ENCODE data around the gene PIK3CB.
"Not testable (repeated sequence)": the region's sequence is repeated elsewhere in the genome, so short reads cannot be mapped to it uniquely, and the experiment has no call there.

PIK3CB gene

GRCh38 chr3:138769616-138770015 lies 65.1 kb downstream of the PIK3CB start:
- Mint-ChIP-seq H3K4me1 (ENCODE audit: low read depth) (peaks cover 24% of the 10 kb centered on the region), H3K4me3 (no peak overlapping the region), H3K9me3 (ENCODE audit: low read depth) (no peaks in the 10 kb centered on the region), H3K27ac (no peak overlapping the region), H3K36me3 (peaks cover 10% of the 10 kb centered on the region), H3K27me3 (no peaks in the 10 kb centered on the region)

- H3K27me3 Mint-ChIP-seq: no peaks in the 10 kb centered on the region
- no peak overlapping the region for H3K4me3 Mint-ChIP-seq
These were observed 65.8 kb downstream of the PIK3CB start for GRCh38 chr3:138768946-138769345.

DNA sequence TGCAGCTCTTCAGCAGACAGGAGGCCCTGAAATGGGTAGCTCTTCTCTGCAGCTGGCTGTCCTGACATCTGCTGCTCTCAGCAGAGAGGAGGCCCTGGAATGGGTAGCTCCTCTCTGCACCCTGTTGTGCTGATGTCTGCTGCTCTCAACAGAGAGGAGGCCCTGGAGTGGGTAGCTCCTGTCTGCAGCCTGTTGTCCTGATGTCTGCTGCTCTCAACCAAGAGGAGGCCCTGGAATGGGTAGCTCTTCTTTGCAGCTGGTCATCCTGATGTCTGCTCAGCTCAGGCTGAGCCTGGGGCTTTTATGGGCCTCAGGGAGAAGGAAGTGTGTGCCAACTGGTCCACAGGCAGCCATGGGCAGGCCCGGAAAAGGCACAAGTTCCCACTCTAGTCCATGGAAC lies 66.6 kb downstream of the PIK3CB start:
- peaks cover 8% of the 10 kb centered on the region for H3K36me3 Mint-ChIP-seq
- H3K9me3 Mint-ChIP-seq (ENCODE audit: low read depth): no peaks in the 10 kb centered on the region
- H3K27ac Mint-ChIP-seq: no peak overlapping the region
- peaks cover 19% of the 10 kb centered on the region for H3K4me1 Mint-ChIP-seq (ENCODE audit: low read depth)
- no peak overlapping the region for H3K4me3 Mint-ChIP-seq
- H3K27me3 Mint-ChIP-seq: no peaks in the 10 kb centered on the region

More at GRCh38 chr3:138768946-138769345, 65.8 kb downstream of the PIK3CB start:
- H3K9me3 Mint-ChIP-seq (ENCODE audit: low read depth): no peaks in the 10 kb centered on the region
- peaks cover 10% of the 10 kb centered on the region for H3K36me3 Mint-ChIP-seq
- H3K4me1 Mint-ChIP-seq (ENCODE audit: low read depth): peaks cover 19% of the 10 kb centered on the region
- no peak overlapping the region for H3K27ac Mint-ChIP-seq

DNA sequence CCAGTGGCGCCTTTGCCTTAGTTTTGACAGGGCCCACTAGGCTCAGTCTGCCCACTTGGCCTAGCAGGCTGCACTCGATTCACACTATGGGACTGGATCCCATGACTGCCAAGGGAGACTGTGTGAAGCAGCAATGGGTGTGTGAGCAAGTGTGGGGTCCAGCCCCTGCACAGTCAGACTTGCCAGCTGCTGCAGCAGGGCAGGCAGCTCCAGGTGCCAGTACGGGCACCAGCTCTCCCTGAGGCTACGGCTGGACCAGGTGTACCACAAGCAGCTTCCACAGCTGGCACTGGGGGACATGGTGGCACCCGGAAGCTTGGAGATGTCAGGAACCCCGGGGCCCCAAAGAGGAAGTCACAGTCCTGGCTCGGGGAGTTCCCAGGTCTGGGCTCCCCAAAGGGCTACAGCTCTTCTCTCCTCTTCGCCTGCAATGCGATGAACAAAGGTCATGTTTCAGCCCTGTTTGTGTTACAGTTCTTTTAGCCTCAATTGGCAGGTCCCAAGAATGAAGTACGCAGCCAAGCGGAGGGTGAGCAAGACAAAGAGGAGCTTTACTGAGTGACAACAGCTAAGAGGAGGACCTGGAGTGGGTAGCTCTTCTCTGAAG lies 67.1 kb downstream of the PIK3CB start:
- H3K4me1 Mint-ChIP-seq (ENCODE audit: low read depth): peaks cover 19% of the 10 kb centered on the region
- no peaks in the 10 kb centered on the region for H3K9me3 Mint-ChIP-seq (ENCODE audit: low read depth)
- H3K36me3 Mint-ChIP-seq: peaks cover 8% of the 10 kb centered on the region
- no peaks in the 10 kb centered on the region for H3K27me3 Mint-ChIP-seq
- no peak overlapping the region for H3K4me3 Mint-ChIP-seq
- H3K27ac Mint-ChIP-seq: no peak overlapping the region

- Mint-ChIP-seq H3K4me1 (ENCODE audit: low read depth) (peaks cover 23% of the 10 kb centered on the region), H3K27me3 (no peaks in the 10 kb centered on the region), H3K9me3 (ENCODE audit: low read depth) (no peaks in the 10 kb centered on the region), H3K4me3 (no peak overlapping the region), H3K27ac (peak overlapping the region; percentile 75), H3K36me3 (peaks cover 15% of the 10 kb centered on the region)
These were observed 73.7 kb downstream of the PIK3CB start for GRCh38 chr3:138761002-138761401.

GRCh38 chr3:138748190-138748589 lies 86.5 kb downstream of the PIK3CB start:
- H3K36me3 Mint-ChIP-seq: peaks cover 4% of the 10 kb centered on the region
- no peak overlapping the region for H3K27ac Mint-ChIP-seq

DNA sequence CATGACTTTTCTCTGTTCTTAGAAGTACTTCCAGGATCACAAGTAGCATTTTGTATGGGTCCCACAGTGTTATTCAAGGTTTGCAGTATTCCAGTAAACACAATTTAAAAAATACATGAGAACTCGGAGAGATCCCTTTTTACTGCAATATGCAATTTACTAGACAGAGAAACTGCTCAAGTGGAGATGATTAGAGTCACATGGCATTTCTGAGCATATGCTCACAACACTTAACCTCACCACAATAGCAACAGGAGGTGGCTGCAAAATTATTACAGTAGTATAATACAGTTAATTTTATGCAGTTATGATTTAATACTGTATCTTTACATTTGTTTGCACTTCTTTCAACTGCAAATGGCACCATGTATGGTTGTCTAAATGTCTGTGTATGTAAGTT lies 87.5 kb downstream of the PIK3CB start:
- no peaks in the 10 kb centered on the region for H3K27me3 Mint-ChIP-seq
- H3K4me1 Mint-ChIP-seq (ENCODE audit: low read depth): no peaks in the 10 kb centered on the region
- no peak overlapping the region for H3K4me3 Mint-ChIP-seq
- peaks cover 6% of the 10 kb centered on the region for H3K36me3 Mint-ChIP-seq
- no peak overlapping the region for H3K27ac Mint-ChIP-seq
- H3K9me3 Mint-ChIP-seq (ENCODE audit: low read depth): no peaks in the 10 kb centered on the region

More at GRCh38 chr3:138748190-138748589, 86.5 kb downstream of the PIK3CB start:
- Mint-ChIP-seq H3K4me1 (ENCODE audit: low read depth) (no peaks in the 10 kb centered on the region), H3K4me3 (no peak overlapping the region), H3K27me3 (no peaks in the 10 kb centered on the region), H3K9me3 (ENCODE audit: low read depth) (no peaks in the 10 kb centered on the region)

DNA sequence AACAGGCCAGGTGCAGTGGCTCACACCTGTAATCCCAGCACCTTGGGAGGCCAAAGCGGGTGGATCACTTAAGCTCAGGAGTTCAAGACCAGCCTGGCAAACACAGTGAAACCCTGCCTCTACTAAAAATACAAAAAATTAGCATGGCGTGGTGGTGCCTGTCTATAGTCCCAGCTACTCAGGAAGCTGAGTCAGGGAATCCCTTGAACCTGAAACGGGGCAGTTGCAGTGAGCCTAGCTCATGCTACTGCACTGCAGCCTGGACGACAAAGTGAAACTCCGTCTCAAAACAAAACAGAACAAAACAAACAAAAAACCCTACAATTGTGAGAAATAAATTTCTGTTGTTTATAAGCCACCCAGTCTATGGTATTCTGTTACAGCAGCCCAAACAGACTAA lies 94.7 kb downstream of the PIK3CB start:
- no peaks in the 10 kb centered on the region for H3K4me1 Mint-ChIP-seq (ENCODE audit: low read depth)
- H3K9me3 Mint-ChIP-seq (ENCODE audit: low read depth): no peaks in the 10 kb centered on the region
- no peak overlapping the region for H3K27ac Mint-ChIP-seq
- H3K36me3 Mint-ChIP-seq: peaks cover 17% of the 10 kb centered on the region
- no peak overlapping the region for H3K4me3 Mint-ChIP-seq
- no peaks in the 10 kb centered on the region for H3K27me3 Mint-ChIP-seq

DNA sequence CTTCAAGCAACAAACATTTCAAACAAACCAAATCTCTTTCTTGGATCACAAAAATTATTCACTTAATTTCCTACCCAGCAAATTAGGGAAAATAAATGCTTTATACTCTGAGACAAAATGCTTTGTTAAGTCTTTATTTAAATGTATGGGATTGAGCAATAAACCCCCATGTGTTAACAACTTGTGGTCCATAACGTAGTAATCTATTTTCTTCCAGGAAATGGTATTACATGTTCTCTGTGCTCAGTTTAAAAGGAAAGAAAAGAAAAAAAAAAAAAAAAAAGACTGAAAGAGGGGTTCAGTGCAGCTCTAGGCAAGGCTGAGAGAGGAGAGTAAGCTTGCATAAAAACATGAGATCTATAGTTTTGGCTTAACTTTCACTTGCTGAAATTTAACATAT lies 102.3 kb downstream of the PIK3CB start:
- Mint-ChIP-seq H3K36me3 (peaks cover 16% of the 10 kb centered on the region), H3K4me3 (no peak overlapping the region), H3K9me3 (ENCODE audit: low read depth) (no peaks in the 10 kb centered on the region), H3K27me3 (no peaks in the 10 kb centered on the region), H3K4me1 (ENCODE audit: low read depth) (no peaks in the 10 kb centered on the region), H3K27ac (no peak overlapping the region)

- Mint-ChIP-seq H3K4me1 (ENCODE audit: low read depth) (peaks cover 11% of the 10 kb centered on the region), H3K36me3 (peaks cover 20% of the 10 kb centered on the region), H3K9me3 (ENCODE audit: low read depth) (no peaks in the 10 kb centered on the region), H3K27ac (no peak overlapping the region), H3K4me3 (no peak overlapping the region), H3K27me3 (no peaks in the 10 kb centered on the region)
These were observed 107.6 kb downstream of the PIK3CB start for GRCh38 chr3:138726946-138727730.

DNA sequence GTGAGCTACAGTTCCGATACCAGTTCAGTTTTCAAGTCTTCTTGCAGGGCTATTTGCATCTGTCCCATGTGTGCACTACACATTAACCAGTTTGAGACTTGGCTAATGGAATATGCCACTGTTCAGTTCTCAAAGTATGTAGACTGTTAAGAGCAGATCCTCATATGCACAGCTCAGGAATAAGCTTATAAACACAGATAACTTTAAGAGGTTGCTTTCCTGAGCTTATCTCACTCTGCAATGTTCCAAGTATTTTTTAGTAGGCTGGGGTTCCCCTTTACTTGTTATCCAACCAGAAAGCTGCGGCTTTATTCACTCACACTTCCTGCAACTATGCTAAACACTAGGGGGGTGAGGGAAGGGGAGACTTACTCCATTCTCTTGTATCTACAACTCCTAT lies 108.7 kb downstream of the PIK3CB start:
- H3K27me3 Mint-ChIP-seq; H3K9me3 Mint-ChIP-seq (ENCODE audit: low read depth); H3K4me3 Mint-ChIP-seq; H3K27ac Mint-ChIP-seq: not testable (repeated sequence)
- H3K4me1 Mint-ChIP-seq (ENCODE audit: low read depth): peaks cover 13% of the 10 kb centered on the region
- H3K36me3 Mint-ChIP-seq: peaks cover 21% of the 10 kb centered on the region

GRCh38 chr3:138725116-138725515 lies 109.6 kb downstream of the PIK3CB start:
- no peaks in the 10 kb centered on the region for H3K27me3 Mint-ChIP-seq
- peaks cover 13% of the 10 kb centered on the region for H3K4me1 Mint-ChIP-seq (ENCODE audit: low read depth)
- H3K27ac Mint-ChIP-seq: no peak overlapping the region
- no peaks in the 10 kb centered on the region for H3K9me3 Mint-ChIP-seq (ENCODE audit: low read depth)
- H3K36me3 Mint-ChIP-seq: peaks cover 22% of the 10 kb centered on the region
- H3K4me3 Mint-ChIP-seq: no peak overlapping the region

DNA sequence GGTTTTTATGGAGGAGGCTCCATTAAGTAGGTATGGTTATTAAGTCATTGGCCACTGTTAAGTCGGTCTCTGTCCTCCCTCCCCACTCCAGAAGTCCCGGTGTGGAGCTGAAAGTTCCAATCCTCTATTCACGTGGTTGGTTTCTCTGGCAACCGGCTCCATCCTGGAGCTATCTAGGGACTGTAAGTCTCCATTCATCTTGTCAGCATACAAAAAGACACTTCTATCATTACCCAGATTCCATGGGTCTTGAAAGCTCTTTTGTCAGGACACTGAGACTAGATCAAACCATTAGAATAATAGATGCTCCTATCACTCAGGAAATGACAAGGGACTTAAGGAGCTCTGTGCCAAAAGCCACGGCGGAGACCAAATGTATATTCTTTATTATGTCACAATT lies 110.3 kb downstream of the PIK3CB start:
- Mint-ChIP-seq H3K36me3 (peaks cover 19% of the 10 kb centered on the region), H3K27ac (no peak overlapping the region), H3K27me3 (no peaks in the 10 kb centered on the region), H3K4me1 (ENCODE audit: low read depth) (peaks cover 13% of the 10 kb centered on the region), H3K9me3 (ENCODE audit: low read depth) (no peaks in the 10 kb centered on the region), H3K4me3 (no peak overlapping the region)

DNA sequence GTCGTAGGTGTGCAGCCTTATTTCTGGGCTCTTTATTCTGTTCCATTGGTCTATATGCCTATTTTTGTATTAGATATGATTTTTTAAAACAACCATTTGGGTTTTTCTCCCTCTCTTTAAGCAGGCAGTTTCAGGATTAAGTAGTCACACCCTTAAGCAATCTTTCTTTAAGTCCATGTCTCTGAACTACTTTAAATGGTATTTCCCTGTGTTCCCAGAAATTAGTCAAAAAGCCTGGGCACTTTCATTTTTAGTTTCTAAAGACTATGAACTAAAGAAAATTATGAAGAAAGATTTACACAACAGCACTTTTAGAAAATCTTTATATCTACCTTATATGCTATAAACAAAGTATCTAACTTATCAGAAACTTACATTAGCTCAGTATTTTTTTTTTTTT lies 115.9 kb downstream of the PIK3CB start:
- H3K27me3 Mint-ChIP-seq: no peaks in the 10 kb centered on the region
- no peaks in the 10 kb centered on the region for H3K9me3 Mint-ChIP-seq (ENCODE audit: low read depth)
- H3K36me3 Mint-ChIP-seq: peaks cover 13% of the 10 kb centered on the region
- H3K4me1 Mint-ChIP-seq (ENCODE audit: low read depth): peaks cover 5% of the 10 kb centered on the region
- no peak overlapping the region for H3K27ac Mint-ChIP-seq
- H3K4me3 Mint-ChIP-seq: no peak overlapping the region

DNA sequence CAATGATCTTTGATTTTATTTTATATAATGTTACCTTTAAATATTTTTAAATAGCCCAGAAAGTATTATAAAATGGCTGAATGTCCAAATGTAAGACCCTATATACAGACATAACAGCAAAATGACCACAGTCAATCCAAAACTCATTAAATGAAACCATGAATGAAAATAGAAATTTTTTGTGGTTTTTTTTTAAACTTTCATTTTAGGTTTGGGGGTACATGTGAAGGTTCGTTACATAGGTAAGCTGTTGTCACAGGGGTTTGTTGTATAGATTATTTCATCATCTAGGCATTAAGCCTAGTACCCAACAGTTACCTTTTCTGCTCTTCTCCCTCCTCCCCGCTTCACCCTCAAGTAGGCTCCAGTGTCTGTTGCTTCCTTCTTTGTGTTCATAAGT lies 117.4 kb downstream of the PIK3CB start:
- peaks cover 13% of the 10 kb centered on the region for H3K36me3 Mint-ChIP-seq
- H3K27ac Mint-ChIP-seq: no peak overlapping the region
- no peak overlapping the region for H3K4me3 Mint-ChIP-seq
- no peaks in the 10 kb centered on the region for H3K9me3 Mint-ChIP-seq (ENCODE audit: low read depth)
- peaks cover 2% of the 10 kb centered on the region for H3K4me1 Mint-ChIP-seq (ENCODE audit: low read depth)
- no peaks in the 10 kb centered on the region for H3K27me3 Mint-ChIP-seq

DNA sequence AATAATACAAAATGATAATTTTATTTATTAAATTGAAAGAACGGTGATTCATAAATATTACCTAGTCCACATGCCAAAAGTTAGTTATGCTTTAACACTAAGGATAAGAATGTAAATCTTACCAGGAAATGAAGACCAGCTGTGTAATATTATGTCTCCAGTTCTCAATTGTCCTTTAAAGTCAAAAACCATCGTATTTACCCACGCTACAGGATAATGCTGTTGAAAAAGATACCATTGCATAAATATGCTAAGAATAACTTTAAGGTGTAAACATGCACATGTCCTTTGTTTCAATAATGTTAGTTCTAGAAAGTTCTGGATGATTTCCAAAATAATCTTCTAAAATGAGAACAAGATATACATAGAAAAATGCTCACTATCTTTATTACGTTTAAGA lies 122.6 kb downstream of the PIK3CB start:
- Mint-ChIP-seq H3K27me3 (no peaks in the 10 kb centered on the region), H3K27ac (no peak overlapping the region), H3K4me3 (no peak overlapping the region), H3K36me3 (peaks cover 7% of the 10 kb centered on the region), H3K4me1 (ENCODE audit: low read depth) (no peaks in the 10 kb centered on the region), H3K9me3 (ENCODE audit: low read depth) (no peaks in the 10 kb centered on the region)
